GM18858 (cell line): ENCODE measurements around the gene GET4.

ENCODE experiments used
- ATAC-seq: cut with Tn5 transposase; IDR thresholded peaks from one replicate; pipeline ENCODE4 v1.9.1; 2021; ENCODE audit not compliant: unreplicated experiment

Gene GET4

GRCh38 chr7:885261-885892, 9.0 kb downstream of the GET4 start:
- no peak for ATAC-seq

- no peak for ATAC-seq
Measured at GRCh38 chr7:885893-886625, 9.7 kb downstream of the GET4 start.

- ATAC-seq: no peak
Measured at GRCh38 chr7:886626-887487, 10.5 kb downstream of the GET4 start.

- ATAC-seq: no peak
Measured at GRCh38 chr7:887488-887820, 11.1 kb downstream of the GET4 start.

GRCh38 chr7:888081-889024, 12.0 kb downstream of the GET4 start:
- no peak for ATAC-seq

- no peak for ATAC-seq
Measured at GRCh38 chr7:889025-889390, 12.7 kb downstream of the GET4 start.

GRCh38 chr7:889391-889790, 13.0 kb downstream of the GET4 start:
- ATAC-seq: no peak

- no peak for ATAC-seq
Measured at GRCh38 chr7:890868-891267, 14.5 kb downstream of the GET4 start.

- ATAC-seq: no peak
Measured at GRCh38 chr7:891291-891690, 14.9 kb downstream of the GET4 start.

- ATAC-seq: no peak
Measured at GRCh38 chr7:891805-892204, 15.5 kb downstream of the GET4 start.

- no peak for ATAC-seq
Measured at GRCh38 chr7:892648-893593, 16.6 kb downstream of the GET4 start.

- no peak for ATAC-seq
Measured at GRCh38 chr7:893686-894085, 17.3 kb downstream of the GET4 start.

GRCh38 chr7:894164-894867, 18.0 kb downstream of the GET4 start:
- no peak for ATAC-seq

- ATAC-seq: no peak
Measured at GRCh38 chr7:894927-895450, 18.6 kb downstream of the GET4 start.

GRCh38 chr7:895451-896052, 19.2 kb downstream of the GET4 start:
- no peak for ATAC-seq

- no peak for ATAC-seq
Measured at GRCh38 chr7:896346-897075, 20.2 kb downstream of the GET4 start.

GRCh38 chr7:897086-897485, 20.7 kb downstream of the GET4 start:
- ATAC-seq: no peak
